Activated naive CD4-positive, alpha-beta T cell treated with anti-CD3 and anti-CD28 coated beads for 36 hours (primary cell): ENCODE measurements around the gene TDRD7. TPM values are rescaled to one million over a fixed set of nuclear protein-coding genes. Genes with fewer than 3 reads are reported as not detected.

Experiments used
- CTCF ChIA-PET: fragments of 350-600 bp; sonication (Branson Sonifier 250); formaldehyde crosslinking; loops from one replicate; lab custom pipeline; 2021; ENCODE audit warnings: antibody characterized with exemption; lab: Charles Lee
- DNase-seq: peaks from one replicate; pipeline ENCODE4 v3.0.0-alpha.2; 2020
- H3K27ac Mint-ChIP-seq: one replicate; pipeline ENCODE4 v1.8.0; 2021; ENCODE audit warnings: mild to moderate bottlenecking, mixed read lengths
- H3K27me3 Mint-ChIP-seq: one replicate; pipeline ENCODE4 v1.8.0; 2021; ENCODE audit warnings: low read depth, mixed read lengths
- H3K36me3 Mint-ChIP-seq: one replicate; pipeline ENCODE4 v1.8.0; 2021; ENCODE audit warnings: low read depth, mixed read lengths
- H3K4me1 Mint-ChIP-seq: one replicate; pipeline ENCODE4 v1.8.0; 2021; ENCODE audit warnings: low read depth, mixed read lengths
- H3K4me3 Mint-ChIP-seq: one replicate; pipeline ENCODE4 v1.8.0; 2021; ENCODE audit warnings: mild to moderate bottlenecking, moderate library complexity, mixed read lengths
- H3K9me3 Mint-ChIP-seq: one replicate; pipeline ENCODE4 v1.8.0; 2021; ENCODE audit warnings: mixed read lengths
- intact Hi-C: fragments of 100-400 bp; cut with micrococcal nuclease; formaldehyde crosslinking; loops from one replicate; pipeline ENCODE4 v1.15.1; 2023
- total RNA-seq, 2 experiments: library from RNA; stranded (reverse); gene quantifications; one replicate each; pipeline ENCODE4 v1.2.3, GENCODE V29; 2021

The TDRD7 gene
- total RNA-seq, 2 experiments from 2014 or later = 6.9 to 7.4 TPM

DNA sequence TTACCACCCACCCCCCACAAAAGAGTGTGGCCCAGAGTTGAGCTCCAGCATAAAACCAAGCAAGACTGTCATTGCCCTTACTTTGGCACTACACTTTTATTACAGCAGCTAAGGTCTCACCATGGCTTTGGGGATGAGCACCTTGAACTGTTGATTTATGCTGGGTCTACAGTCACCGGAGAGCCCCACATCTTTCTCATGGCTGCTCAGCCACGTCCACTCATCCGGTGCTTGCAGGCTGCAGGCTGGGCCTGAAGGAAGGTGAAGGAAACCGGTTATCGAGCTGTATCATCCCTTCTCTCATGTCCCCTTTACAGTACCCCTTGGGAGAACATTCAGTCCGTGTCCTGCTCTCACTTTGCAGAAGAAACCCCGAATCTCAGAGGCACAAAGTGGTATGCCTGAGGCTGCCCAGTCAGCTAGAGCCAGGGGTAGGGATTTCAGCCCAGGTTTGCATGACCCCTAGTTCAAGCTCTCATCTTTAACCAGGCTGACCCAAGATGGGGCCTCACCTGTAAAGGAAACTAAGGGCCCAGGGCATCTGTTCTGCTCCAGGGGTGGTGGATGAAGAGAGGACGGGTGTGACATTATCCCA, 101.2 kb downstream of the TDRD7 start:
- intact Hi-C loops = no loop called here
- H3K4me1 Mint-ChIP-seq = peaks cover 9% of the 10 kb centered on the region
- H3K36me3 Mint-ChIP-seq = no peaks in the 10 kb centered on the region
- peaks cover 18% of the 10 kb centered on the region for H3K27me3 Mint-ChIP-seq
- no peak for DNase-seq
- H3K4me3 Mint-ChIP-seq = no peak overlapping the region
- H3K27ac Mint-ChIP-seq = no peak overlapping the region
- no peaks in the 10 kb centered on the region for H3K9me3 Mint-ChIP-seq
- CTCF ChIA-PET = interaction anchor here (1.0 kb wide), 1 partner anchor 86 kb away, joined by 4 read pairs; no protein-coding TSS in a partner anchor

DNA sequence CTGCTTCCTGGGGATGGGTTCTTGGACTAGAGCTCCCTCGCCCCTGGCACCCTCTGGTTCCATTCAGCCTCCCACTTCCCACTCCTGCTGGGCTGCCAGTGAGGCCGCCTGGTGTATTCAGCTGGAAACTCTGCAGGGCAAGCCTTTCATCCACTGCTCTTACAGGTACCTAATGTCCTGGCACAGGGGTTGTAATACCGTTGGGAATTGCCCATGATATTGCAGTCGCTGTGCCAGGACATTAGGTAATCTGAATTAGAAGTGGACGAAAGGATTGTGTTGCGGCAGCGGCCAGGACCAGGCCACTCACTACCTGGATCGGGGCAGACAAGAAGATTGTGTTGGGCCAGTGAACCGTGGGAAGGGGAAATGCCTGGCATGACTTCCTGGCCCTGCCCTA, 102.6 kb downstream of the TDRD7 start:
- Mint-ChIP-seq H3K9me3 (no peaks in the 10 kb centered on the region), H3K4me1 (peaks cover 14% of the 10 kb centered on the region), H3K4me3 (no peak overlapping the region), H3K36me3 (no peaks in the 10 kb centered on the region), H3K27ac (no peak overlapping the region), H3K27me3 (peaks cover 31% of the 10 kb centered on the region)
- no peak for DNase-seq
- intact Hi-C loops = no loop called here
- CTCF ChIA-PET = no interaction called here

DNA sequence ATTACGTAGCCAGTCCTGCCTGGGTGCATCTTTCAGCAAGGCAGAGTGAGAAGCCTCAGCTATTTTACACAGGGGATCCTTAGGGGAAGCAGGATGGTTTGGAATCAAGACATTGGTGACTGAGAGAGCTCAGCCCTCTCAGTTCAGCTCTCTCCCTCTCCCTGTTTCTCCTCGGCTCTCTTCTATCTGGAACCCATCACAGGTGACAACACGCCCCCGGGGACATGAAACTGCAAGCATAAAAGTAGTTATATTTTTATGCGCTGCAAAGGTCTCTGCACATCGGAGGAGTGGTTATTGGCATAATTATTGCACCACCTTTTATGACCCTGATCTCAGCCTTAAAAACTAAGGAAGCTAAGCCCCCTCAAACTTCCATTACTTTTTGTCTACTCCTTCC, 103.8 kb downstream of the TDRD7 start:
- CTCF ChIA-PET = no interaction called here
- Mint-ChIP-seq H3K4me1 (peaks cover 13% of the 10 kb centered on the region), H3K36me3 (no peaks in the 10 kb centered on the region), H3K4me3 (no peak overlapping the region), H3K27me3 (peaks cover 36% of the 10 kb centered on the region), H3K9me3 (no peaks in the 10 kb centered on the region), H3K27ac (no peak overlapping the region)
- intact Hi-C loops = no loop called here
- no peak for DNase-seq

DNA sequence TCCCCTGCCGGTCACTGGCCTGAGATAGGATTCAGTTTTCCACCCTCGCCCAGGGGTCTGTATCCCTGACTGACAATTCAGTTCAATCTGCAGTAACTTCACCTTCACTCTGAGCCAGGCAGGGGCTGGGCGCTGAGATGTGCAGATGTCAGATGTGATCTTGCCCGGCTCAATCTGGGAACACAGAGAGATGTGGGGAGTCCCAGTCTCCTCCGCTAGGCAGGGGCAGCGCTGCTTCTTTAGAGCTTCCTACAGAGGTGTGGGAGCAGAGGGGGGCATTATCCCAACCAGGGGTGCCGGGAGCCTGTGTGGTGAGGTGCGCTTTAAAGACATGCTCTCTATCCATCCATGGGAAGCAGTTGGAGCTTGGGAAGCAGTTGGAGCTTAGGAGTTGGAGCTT, 104.2 kb downstream of the TDRD7 start:
- H3K4me3 Mint-ChIP-seq = no peak overlapping the region
- H3K4me1 Mint-ChIP-seq = peaks cover 8% of the 10 kb centered on the region
- peaks cover 36% of the 10 kb centered on the region for H3K27me3 Mint-ChIP-seq
- no peak overlapping the region for H3K27ac Mint-ChIP-seq
- no peaks in the 10 kb centered on the region for H3K36me3 Mint-ChIP-seq
- no peaks in the 10 kb centered on the region for H3K9me3 Mint-ChIP-seq
- CTCF ChIA-PET = no interaction called here
- no peak for DNase-seq
- intact Hi-C loops = no loop called here

DNA sequence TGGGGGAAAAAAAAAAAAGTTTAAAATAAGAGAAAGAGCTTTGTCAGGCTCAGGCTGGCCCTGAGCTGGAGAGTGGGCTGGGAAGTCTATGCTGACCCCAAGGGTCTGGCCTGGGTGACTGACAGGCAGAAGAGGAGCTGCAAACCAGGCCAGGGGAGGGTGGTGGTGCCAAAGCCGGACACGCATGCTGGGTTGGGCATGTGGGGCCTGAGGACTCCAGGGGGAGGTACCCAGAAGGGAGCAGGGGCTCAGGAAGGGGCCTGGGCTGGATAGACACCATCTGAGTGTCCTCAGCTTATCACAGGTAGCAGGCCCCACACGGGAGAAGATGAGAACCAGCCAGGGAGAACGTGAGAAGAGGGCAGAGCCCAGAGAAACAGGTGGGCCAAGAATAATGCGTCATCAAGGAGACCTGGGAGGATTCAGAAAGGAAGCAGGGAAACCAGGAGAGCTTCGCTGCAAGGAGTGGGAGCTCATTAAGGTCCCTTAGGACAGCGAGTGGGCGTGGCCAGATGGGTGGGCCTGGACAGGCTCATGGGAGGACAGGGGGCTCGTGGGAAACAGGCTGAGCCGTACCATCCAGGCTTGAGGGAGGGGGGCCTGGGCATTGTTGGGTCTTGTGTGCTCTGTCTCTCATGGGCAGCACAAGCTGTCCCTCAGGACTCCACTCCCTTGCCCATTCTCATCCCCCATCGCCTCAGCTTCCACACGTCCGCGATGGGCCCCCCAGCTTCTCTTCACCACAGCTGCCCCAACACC, 105.6 kb downstream of the TDRD7 start:
- H3K27ac Mint-ChIP-seq = no peak overlapping the region

DNA sequence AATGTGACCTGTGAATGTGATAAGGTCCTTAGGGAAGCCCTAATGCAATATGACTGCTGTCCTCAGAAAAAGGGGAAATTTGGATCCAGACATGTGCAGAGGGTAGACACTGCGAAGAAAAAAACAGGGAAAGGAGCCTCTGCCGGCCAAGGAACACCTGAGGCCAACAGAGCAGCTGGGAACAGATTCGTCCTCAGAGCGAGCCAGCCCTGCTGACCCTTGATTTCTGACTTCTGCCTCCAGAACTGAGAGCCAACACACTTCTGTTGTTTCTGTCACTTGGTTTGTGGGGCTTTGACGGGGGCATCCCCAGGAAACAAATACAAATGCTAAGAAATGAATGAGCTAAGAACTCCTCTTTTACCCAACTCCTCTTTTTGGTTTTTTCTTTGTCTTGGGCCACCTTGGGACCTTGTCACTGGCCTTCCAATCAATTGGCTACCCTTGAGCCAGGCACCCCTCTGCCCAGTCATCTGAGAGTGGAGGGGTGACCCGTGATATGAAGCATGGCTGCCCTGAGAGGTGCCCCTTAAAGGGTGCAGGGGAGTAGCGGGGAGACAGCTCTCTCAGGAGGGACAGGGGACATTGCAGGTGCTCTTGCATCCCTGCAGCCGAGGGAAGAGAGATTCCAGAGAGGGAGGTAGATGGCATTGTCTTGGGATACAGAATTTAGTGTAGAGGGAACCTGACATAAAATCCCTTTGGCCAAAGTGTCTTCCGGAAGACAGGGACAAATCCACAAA, 106.4 kb downstream of the TDRD7 start:
- Mint-ChIP-seq H3K36me3 (no peaks in the 10 kb centered on the region), H3K9me3 (no peaks in the 10 kb centered on the region), H3K4me1 (peaks cover 5% of the 10 kb centered on the region), H3K27ac (no peak overlapping the region), H3K27me3 (peaks cover 36% of the 10 kb centered on the region), H3K4me3 (no peak overlapping the region)
- CTCF ChIA-PET = no interaction called here
- no peak for DNase-seq
- intact Hi-C loops = no loop called here

More for the DNA sequence above, 105.6 kb downstream of the TDRD7 start:
- no peak for DNase-seq
- no peaks in the 10 kb centered on the region for H3K36me3 Mint-ChIP-seq
- no peak overlapping the region for H3K4me3 Mint-ChIP-seq
- peaks cover 5% of the 10 kb centered on the region for H3K4me1 Mint-ChIP-seq
- no peaks in the 10 kb centered on the region for H3K9me3 Mint-ChIP-seq
- CTCF ChIA-PET = no interaction called here
- H3K27me3 Mint-ChIP-seq = peaks cover 36% of the 10 kb centered on the region
- intact Hi-C loops = no loop called here

DNA sequence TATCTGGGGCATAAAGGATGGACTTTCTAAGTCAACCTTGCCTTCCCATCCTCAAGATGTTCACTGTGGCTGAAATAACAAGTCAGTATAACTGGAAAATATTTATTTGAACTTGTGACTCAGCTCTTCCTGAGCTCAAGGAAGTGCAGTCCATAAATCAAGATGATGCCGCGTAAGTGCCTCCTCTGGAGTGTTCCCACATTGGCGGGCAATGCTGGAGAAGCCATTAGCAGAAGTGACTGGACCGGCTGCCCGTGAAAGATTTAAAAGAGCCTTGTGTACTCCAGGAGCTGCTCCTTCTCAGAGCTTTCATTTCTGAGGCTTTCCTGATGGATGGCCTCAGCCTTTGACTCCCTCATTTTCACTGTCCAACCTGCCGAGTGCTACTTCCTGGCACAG, 107.0 kb downstream of the TDRD7 start:
- DNase-seq = no peak
- intact Hi-C loops = no loop called here
- Mint-ChIP-seq H3K4me1 (peaks cover 5% of the 10 kb centered on the region), H3K36me3 (no peaks in the 10 kb centered on the region), H3K4me3 (no peak overlapping the region), H3K9me3 (no peaks in the 10 kb centered on the region), H3K27ac (no peak overlapping the region), H3K27me3 (peaks cover 36% of the 10 kb centered on the region)
- CTCF ChIA-PET = no interaction called here

DNA sequence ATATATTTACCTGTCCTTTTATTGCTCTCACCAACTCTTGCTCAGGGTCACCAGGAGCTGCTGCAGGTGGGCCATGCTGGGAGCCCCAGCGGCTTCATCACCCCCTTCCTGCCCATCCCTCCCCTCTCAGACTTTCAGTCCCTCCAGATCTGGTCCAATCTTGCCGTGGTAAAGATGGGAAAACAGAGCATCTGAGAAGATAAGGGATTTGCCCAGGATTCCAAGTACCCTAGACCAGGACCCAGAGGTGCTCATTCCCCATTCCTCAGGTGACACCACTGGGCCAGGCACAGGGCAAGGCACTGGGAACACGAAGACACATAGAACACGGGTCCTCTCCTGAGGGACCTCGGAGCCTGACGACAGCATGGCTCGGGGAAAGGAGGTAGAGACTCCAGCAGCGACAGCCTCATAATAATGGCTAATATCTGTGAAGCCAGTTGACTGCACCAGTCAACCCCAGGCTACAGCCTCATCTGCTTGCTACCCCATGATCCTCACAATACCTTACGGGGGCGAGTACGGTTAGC, 107.6 kb downstream of the TDRD7 start:
- no peaks in the 10 kb centered on the region for H3K9me3 Mint-ChIP-seq
- peaks cover 5% of the 10 kb centered on the region for H3K4me1 Mint-ChIP-seq
- intact Hi-C loops = no loop called here
- no peaks in the 10 kb centered on the region for H3K36me3 Mint-ChIP-seq
- H3K4me3 Mint-ChIP-seq = no peak overlapping the region
- CTCF ChIA-PET = no interaction called here
- peaks cover 36% of the 10 kb centered on the region for H3K27me3 Mint-ChIP-seq
- H3K27ac Mint-ChIP-seq = no peak overlapping the region
- no peak for DNase-seq

DNA sequence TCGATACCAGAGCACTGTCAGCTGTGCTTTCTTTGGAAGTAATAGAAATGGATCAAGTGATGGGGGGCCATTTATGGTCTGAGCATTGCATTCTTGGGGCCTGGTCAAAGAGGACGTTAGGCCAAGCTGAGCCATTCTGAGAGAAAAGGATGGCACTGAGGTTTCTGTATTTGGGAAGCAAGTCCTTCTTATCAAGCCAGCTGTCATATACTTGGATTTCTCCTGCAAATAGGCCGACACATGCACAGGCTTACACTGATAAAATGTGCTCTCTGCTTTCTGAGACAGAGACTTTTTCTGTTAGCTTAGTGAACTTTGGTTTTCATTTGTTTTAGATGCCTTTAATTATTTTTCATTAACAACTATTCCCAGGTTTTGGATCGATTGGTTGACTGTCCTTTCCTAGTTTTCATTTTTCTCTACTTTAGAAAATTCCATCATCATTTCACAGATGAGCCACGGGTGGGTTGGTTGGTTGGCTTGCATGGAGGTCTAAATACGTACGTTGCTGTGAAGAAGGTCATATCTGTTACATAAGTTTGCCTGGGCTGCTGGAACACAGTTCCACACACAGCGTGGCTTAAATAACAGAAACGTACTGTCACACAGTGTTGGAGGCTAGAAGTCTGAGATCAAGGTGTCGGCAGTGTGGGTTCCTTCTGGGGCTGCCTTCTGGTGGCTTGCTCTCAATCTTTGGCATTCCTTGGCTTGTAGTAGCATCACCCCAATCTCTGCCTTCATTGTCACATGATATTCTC, 109.9 kb downstream of the TDRD7 start:
- no peak for DNase-seq
- Mint-ChIP-seq H3K27me3 (peaks cover 26% of the 10 kb centered on the region), H3K4me3 (no peak overlapping the region), H3K27ac (no peak overlapping the region), H3K36me3 (no peaks in the 10 kb centered on the region), H3K9me3 (no peaks in the 10 kb centered on the region), H3K4me1 (peaks cover 5% of the 10 kb centered on the region)
- intact Hi-C loops = no loop called here
- CTCF ChIA-PET = no interaction called here

DNA sequence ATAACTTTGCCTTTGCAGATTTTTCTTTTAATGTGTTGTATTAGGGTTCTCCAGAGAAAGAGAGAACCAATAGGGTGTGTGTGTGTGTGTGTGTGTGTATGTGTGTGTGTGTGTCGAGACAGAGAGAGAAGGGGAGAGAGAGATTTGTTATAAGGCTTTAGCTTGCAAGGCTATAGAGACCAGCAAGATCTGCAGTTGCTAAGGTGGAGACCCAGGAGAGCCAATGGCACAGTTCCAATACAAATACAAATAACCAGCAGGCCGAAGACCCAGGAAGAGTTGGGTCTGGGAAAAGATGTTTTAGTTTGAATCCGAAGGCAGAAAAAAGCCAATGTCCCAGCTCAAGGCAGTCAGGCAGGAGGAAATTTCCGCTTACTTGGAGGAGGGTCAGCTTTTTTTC, 112.5 kb downstream of the TDRD7 start:
- H3K4me1 Mint-ChIP-seq = peaks cover under 1% of the 10 kb centered on the region
- intact Hi-C loops = no loop called here
- no peak overlapping the region for H3K27ac Mint-ChIP-seq
- peaks cover 6% of the 10 kb centered on the region for H3K27me3 Mint-ChIP-seq
- CTCF ChIA-PET = interaction anchor here (0.7 kb wide), 1 partner anchor 74 kb away, joined by 3 read pairs; no protein-coding TSS in a partner anchor
- H3K36me3 Mint-ChIP-seq = no peaks in the 10 kb centered on the region
- no peaks in the 10 kb centered on the region for H3K9me3 Mint-ChIP-seq
- H3K4me3 Mint-ChIP-seq = no peak overlapping the region
- DNase-seq = no peak

DNA sequence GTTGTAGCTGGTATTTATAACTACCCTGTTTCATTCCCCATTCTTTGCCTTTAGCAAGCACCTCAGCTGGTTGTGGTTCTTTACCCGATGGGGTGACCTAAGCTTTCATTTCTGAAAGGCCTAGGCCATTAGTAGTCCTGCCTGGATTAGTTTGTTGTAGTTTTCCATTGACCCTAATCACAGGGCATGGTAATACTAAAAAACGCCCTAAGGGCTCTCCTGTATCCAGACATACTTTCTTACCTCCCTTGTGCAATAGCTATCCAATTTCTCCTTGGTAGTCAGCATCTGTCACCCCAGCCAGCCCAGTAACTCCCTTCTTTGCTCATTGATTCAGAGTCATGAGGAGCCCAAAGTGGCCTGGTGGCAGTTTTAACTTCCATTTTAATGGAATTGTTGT, 113.6 kb downstream of the TDRD7 start:
- H3K27me3 Mint-ChIP-seq = no peaks in the 10 kb centered on the region
- intact Hi-C loops = no loop called here

More for the DNA sequence above, 113.6 kb downstream of the TDRD7 start:
- Mint-ChIP-seq H3K36me3 (no peaks in the 10 kb centered on the region), H3K4me3 (no peak overlapping the region), H3K27ac (no peak overlapping the region), H3K4me1 (peaks cover 2% of the 10 kb centered on the region), H3K9me3 (no peaks in the 10 kb centered on the region)
- CTCF ChIA-PET = no interaction called here
- DNase-seq = no peak
